Trophoblast cell (in vitro differentiated cells and primary cell): ENCODE measurements around the gene PRDM7.

Source experiments
- DNase-seq, 2 donors: peaks; one replicate each; pipeline ENCODE4 v3.0.0-alpha.2; 2016
- H2AFZ ChIP-seq: 2 replicates; pipeline ENCODE4 v1.6.1; 2013; ENCODE audit warnings: low read length, moderate library complexity, mild to moderate bottlenecking; ENCODE audit not compliant: insufficient read depth, poor library complexity
- H2AK5ac ChIP-seq: 2 replicates; pipeline ENCODE4 v1.6.1; 2013; ENCODE audit warnings: mild to moderate bottlenecking, low read length
- H2BK120ac ChIP-seq: 2 replicates; pipeline ENCODE4 v1.6.1; 2013; ENCODE audit warnings: low read length, mild to moderate bottlenecking, moderate library complexity; ENCODE audit not compliant: insufficient read depth, poor library complexity
- H2BK12ac ChIP-seq: 2 replicates; pipeline ENCODE4 v1.6.1; 2013; ENCODE audit warnings: mild to moderate bottlenecking, low read length, moderate library complexity
- H2BK5ac ChIP-seq: 2 replicates; pipeline ENCODE4 v1.6.1; 2013; ENCODE audit warnings: low read length, low read depth, moderate library complexity, mild to moderate bottlenecking; ENCODE audit not compliant: poor library complexity
- H3K14ac ChIP-seq: 2 replicates; pipeline ENCODE4 v1.6.1; 2013; ENCODE audit warnings: mild to moderate bottlenecking, low read length
- H3K18ac ChIP-seq: 2 replicates; pipeline ENCODE4 v1.6.1; 2013; ENCODE audit warnings: mild to moderate bottlenecking, low read length
- H3K23ac ChIP-seq: 2 replicates; pipeline ENCODE4 v1.6.1; 2013; ENCODE audit warnings: low read length
- H3K27ac ChIP-seq: 2 replicates; pipeline ENCODE4 v1.5.1; 2013; ENCODE audit warnings: low read depth, mild to moderate bottlenecking, inconsistent platforms, low read length, moderate library complexity
- H3K27me3 ChIP-seq: 2 replicates; pipeline ENCODE4 v1.6.1; 2013; ENCODE audit warnings: inconsistent platforms, mild to moderate bottlenecking, low read length, moderate library complexity; ENCODE audit not compliant: insufficient read depth
- H3K36me3 ChIP-seq, 2 experiments: 1 replicate in 1 of 2; 2 replicates in 1 of 2; pipeline ENCODE4 v1.6.1; 2013; ENCODE audit warnings: low read length in 2 of 2, mild to moderate bottlenecking in 2 of 2, moderate library complexity in 1 of 2; ENCODE audit not compliant: insufficient read depth in 2 of 2, control insufficient read depth in 1 of 2
- H3K4ac ChIP-seq: 2 replicates; pipeline ENCODE4 v1.6.1; 2013; ENCODE audit warnings: low read depth, mild to moderate bottlenecking, low read length, moderate library complexity
- H3K4me1 ChIP-seq, 2 experiments: 1 replicate in 1 of 2; 2 replicates in 1 of 2; pipeline ENCODE4 v1.6.1; 2013; ENCODE audit warnings: low read length in 2 of 2, mild to moderate bottlenecking in 2 of 2, moderate library complexity in 1 of 2; ENCODE audit not compliant: insufficient read depth in 2 of 2, control insufficient read depth in 1 of 2
- H3K4me2 ChIP-seq: 2 replicates; pipeline ENCODE4 v1.6.1; 2013; ENCODE audit warnings: inconsistent platforms, mild to moderate bottlenecking, low read length, moderate library complexity
- H3K4me3 ChIP-seq: 2 replicates; pipeline ENCODE4 v1.5.1; 2013; ENCODE audit warnings: mild to moderate bottlenecking, low read depth, low read length, inconsistent platforms
- H3K79me1 ChIP-seq: one replicate; pipeline ENCODE4 v1.6.1; 2013; ENCODE audit warnings: low read length
- H3K79me2 ChIP-seq: 2 replicates; pipeline ENCODE4 v1.6.1; 2013; ENCODE audit warnings: low read length, mild to moderate bottlenecking; ENCODE audit not compliant: control insufficient read depth, insufficient read depth, poor library complexity
- H3K9ac ChIP-seq: 2 replicates; pipeline ENCODE4 v1.6.1; 2013; ENCODE audit warnings: mild to moderate bottlenecking, low read length
- H3K9me3 ChIP-seq: 2 replicates; pipeline ENCODE4 v1.6.1; 2013; ENCODE audit warnings: low read depth, mild to moderate bottlenecking, control low read depth, inconsistent platforms, low read length; ENCODE audit not compliant: insufficient read depth
- H4K12ac ChIP-seq: 2 replicates; pipeline ENCODE4 v1.6.1; 2013; ENCODE audit warnings: low read depth, mild to moderate bottlenecking, low read length, moderate library complexity
- H4K8ac ChIP-seq: 2 replicates; pipeline ENCODE4 v1.6.1; 2013; ENCODE audit warnings: low read depth, mild to moderate bottlenecking, low read length, moderate library complexity
- H4K91ac ChIP-seq: one replicate; pipeline ENCODE4 v1.6.1; 2013; ENCODE audit warnings: low read depth, mild to moderate bottlenecking, low read length, moderate library complexity
- WGBS: extraction: QIAGEN DNeasy Blood & Tissue Kit; methylation state at CpG from one replicate; pipeline ENCODE4 v1.1.7; 2013; ENCODE audit warnings: missing lambda C conversion rate; ENCODE audit not compliant: insufficient read length, insufficient coverage; ENCODE audit errors: extremely low coverage; 5-methylcytosine and 5-hydroxymethylcytosine counted together

The PRDM7 gene

DNA sequence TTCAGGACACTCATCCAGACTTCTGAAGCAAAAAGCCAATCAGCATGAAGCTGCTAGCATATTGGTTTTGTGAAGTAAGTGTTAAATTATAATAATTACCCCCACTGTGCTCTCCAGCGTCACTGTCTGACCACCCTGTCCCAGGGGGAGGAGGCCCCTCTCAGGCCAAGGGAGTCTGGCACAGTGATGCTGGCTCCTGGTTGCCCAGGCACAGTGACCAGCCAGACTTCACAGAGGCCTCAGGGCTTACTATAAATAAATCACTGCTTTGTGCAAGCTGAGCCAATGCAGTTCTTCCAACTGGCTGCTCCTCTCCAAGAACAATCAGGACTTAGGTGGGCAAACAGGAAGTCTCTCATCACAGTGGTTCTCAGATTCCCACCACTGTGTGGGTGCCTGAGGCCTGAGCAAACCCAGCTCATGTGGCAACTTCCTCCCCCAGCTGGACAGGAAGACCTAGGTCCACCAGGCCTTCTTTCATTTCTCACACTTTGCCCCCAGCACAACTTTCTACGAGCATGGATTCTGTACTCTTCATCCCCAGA is 56.2 kb downstream of the PRDM7 start:
- Histone ChIP-seq H3K79me2 (peaks cover 2% of the 10 kb centered on the region), H3K23ac (no peak overlapping the region), H3K4me1 (peaks cover 11 to 27% of the 10 kb centered on the region in 2 experiments), H2BK5ac (no peak overlapping the region), H3K18ac (no peak overlapping the region), H3K27me3 (peaks cover 3% of the 10 kb centered on the region), H3K27ac (peak overlapping the region; percentile 37), H3K79me1 (peaks cover 6% of the 10 kb centered on the region), H3K14ac (no peak overlapping the region), H2AFZ (no peak overlapping the region), H3K9me3 (no peaks in the 10 kb centered on the region), H3K36me3 (no peaks in the 10 kb centered on the region), H2BK12ac (no peak overlapping the region), H3K4me2 (peak overlapping the region; percentile 31), H2AK5ac (no peak overlapping the region), H4K12ac (no peak overlapping the region), H3K9ac (no peak overlapping the region), H3K4me3 (no peak overlapping the region), H4K8ac (no peak overlapping the region), H2BK120ac (no peak overlapping the region), H4K91ac (no peak overlapping the region), H3K4ac (no peak overlapping the region)
- DNase-seq, result no peak
- WGBS, result no CpG with 5 or more reads among the region's 2 CpGs

DNA sequence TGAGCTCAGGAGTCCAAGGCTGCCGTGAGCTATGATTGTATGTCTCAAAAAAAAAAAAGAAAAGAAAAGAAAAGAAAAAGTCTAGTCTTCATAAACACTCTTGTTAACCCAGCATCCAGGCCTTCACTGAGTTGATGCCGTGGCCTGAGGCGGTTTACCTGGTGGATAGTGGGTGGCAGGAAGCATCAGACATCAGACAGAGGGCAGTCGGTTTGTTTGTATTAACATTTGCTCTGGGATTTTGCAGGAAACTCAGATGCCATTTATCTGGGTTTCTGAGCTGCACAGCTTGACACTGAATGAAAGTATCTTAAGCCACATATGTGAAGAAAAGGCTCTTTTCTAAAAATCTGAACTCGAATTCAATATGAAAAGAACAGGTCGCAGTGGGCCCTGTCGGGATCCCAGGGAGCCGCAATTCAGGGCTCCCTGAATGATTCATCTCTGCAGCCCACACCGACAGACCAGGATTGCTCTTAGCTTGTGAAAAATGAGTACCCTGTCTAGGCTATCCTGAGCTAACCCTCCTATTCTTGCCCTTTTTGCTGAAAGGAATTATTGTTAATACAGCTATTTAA is 56.8 kb downstream of the PRDM7 start:
- peak overlapping the region; percentile 34 for H4K91ac ChIP-seq
- no CpG with 5 or more reads among the region's 9 CpGs for WGBS

DNA sequence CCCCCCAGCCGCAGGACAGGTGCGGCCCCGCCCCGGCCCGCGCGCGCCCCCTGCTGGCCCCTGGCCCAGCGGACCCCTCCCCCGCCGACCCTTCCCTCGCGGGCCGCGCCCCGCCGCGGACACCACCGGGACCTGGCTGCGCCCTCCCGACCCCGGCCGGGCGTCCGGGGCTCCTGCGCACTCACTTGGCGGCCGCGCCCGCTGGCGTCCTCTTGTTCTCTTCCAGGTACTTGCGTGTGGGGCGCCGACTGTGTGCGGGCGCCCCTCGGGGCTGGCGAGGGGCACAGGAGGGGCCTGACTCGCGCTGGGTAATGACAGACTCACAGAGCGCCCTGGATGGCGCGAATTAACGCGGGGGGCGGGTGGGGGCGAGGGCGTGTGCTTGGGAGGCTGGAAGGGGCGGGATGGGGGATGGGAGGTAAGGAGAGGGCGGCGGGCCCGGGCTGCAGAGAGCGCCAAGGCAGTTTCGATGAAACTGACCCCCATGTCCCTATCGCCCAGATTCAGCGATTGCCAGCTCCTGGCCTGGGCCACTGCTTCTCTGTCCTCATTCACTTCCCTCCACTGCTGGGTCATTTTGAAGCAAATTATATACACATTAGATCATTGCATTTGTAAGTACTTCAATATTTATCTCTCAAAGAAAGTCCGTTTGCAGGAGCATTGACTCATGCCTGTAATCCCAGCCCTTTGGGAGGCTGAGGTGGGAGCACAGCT is 57.4 kb downstream of the PRDM7 start:
- H3K27ac ChIP-seq, result peak overlapping the region; percentile 51
- peak overlapping the region; percentile 85 for H4K12ac ChIP-seq
- H2BK5ac ChIP-seq, result peak overlapping the region; percentile 25
- H2BK120ac ChIP-seq, result peak overlapping the region; percentile 93
- H4K8ac ChIP-seq, result peak overlapping the region; percentile 87
- peak overlapping the region; percentile 73 for H3K4me3 ChIP-seq
- peak overlapping the region; percentile 90 for H3K18ac ChIP-seq
- no peaks in the 10 kb centered on the region for H3K36me3 ChIP-seq
- H3K4me2 ChIP-seq, result peak overlapping the region; percentile 94
- peak overlapping the region; percentile 87 for H2AFZ ChIP-seq
- peak overlapping the region; percentile 90 for H3K14ac ChIP-seq
- no peak overlapping the region for H2BK12ac ChIP-seq
- H3K9ac ChIP-seq, result no peak overlapping the region
- peak overlapping the region; percentile 87 for H4K91ac ChIP-seq
- H3K9me3 ChIP-seq, result no peaks in the 10 kb centered on the region
- peaks cover 3% of the 10 kb centered on the region for H3K27me3 ChIP-seq
- H3K23ac ChIP-seq, result no peak overlapping the region
- peak overlapping the region; percentile 15 for H3K4ac ChIP-seq
- H3K79me2 ChIP-seq, result peaks cover 2% of the 10 kb centered on the region
- H2AK5ac ChIP-seq, result no peak overlapping the region
- H3K4me1 ChIP-seq, result peaks cover 11 to 28% of the 10 kb centered on the region in 2 experiments
- H3K79me1 ChIP-seq, result peaks cover 6% of the 10 kb centered on the region
- WGBS, result no CpG with 5 or more reads among the region's 57 CpGs
- no peak for DNase-seq

More for the DNA sequence above, 56.8 kb downstream of the PRDM7 start:
- Histone ChIP-seq H3K4me1 (peaks cover 11 to 28% of the 10 kb centered on the region in 2 experiments), H2AK5ac (no peak overlapping the region), H2BK12ac (no peak overlapping the region), H3K4me3 (no peak overlapping the region), H2BK5ac (peak overlapping the region; percentile 25), H4K8ac (no peak overlapping the region), H4K12ac (no peak overlapping the region), H3K9me3 (no peaks in the 10 kb centered on the region), H3K79me1 (peaks cover 6% of the 10 kb centered on the region), H3K23ac (no peak overlapping the region), H3K9ac (no peak overlapping the region), H2AFZ (no peak overlapping the region), H3K27ac (peak overlapping the region; percentile 37), H3K4ac (no peak overlapping the region), H3K27me3 (peaks cover 3% of the 10 kb centered on the region), H3K18ac (no peak overlapping the region), H2BK120ac (no peak overlapping the region), H3K79me2 (peaks cover 2% of the 10 kb centered on the region), H3K4me2 (peak overlapping the region; percentile 94), H3K36me3 (no peaks in the 10 kb centered on the region), H3K14ac (no peak overlapping the region)
- DNase-seq, result no peak

DNA sequence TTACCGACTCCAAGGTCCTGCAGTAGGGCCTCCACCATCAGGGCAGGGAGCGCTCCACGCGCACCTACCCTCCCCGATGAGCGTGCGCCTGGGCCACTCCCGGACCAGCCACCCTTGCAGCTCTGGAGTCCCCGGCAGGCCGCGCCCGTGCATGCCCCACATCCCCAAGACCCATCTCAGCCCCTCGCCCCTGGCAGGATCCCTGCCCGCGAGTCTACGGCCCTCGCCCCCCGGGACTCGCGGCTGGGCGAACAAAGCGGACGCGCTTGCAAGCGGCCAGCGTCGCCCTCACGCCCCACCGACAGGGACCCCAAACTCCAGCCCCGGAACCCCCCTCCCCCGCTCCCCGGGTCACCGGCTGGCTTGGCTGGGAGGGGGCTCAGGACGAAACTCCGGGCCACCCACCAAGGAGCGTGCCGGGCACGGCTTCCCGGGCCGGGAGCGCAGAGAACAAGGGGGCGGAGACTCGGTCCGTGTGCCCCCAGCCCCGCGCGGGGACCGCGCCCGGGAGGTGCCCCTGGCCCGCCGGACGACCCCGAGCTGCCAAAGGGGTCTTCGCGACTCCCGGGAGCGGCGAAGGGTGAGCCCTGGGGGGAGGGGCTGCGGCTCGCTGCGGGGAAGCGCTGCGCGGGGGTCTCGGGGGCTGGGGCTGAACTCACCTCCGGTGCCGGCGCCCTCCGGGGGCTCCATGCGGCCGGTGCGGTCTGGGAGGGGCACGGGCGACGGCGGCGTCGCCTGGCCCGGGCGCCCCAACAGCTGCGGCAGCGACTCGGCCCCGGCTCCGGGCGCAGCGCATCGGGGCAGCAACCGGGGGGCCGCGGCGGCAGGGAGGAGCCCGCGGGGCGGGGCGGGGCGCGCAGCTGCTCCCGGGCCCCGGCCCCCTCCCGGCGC is 58.2 kb downstream of the PRDM7 start, which contains the start of gene DBNDD1:
DBNDD1 (minus strand) TSS at position 805 of the 891 bp plus-strand sequence; CDS start at position 690, 115 bp downstream.
- DNase-seq, result peak in 1 of 2 donors; percentile 31
- H2BK5ac ChIP-seq, result peak within 1 kb of the TSS; percentile 25
- H3K9ac ChIP-seq, result no peak within 1 kb of the TSS
- no peak within 1 kb of the TSS for H3K23ac ChIP-seq
- peak within 1 kb of the TSS; percentile 51 for H3K27ac ChIP-seq
- no CpG with 5 or more reads among the region's 103 CpGs for WGBS
- no peaks in the 10 kb centered on the region for H3K9me3 ChIP-seq
- H2AK5ac ChIP-seq, result no peak within 1 kb of the TSS
- H3K4me1 ChIP-seq, result peaks cover 11 to 28% of the 10 kb centered on the region in 2 experiments
- H3K4me2 ChIP-seq, result peak within 1 kb of the TSS; percentile 94
- peak within 1 kb of the TSS; percentile 93 for H2BK120ac ChIP-seq
- H4K12ac ChIP-seq, result peak within 1 kb of the TSS; percentile 85
- peak within 1 kb of the TSS; percentile 73 for H3K4me3 ChIP-seq
- peak within 1 kb of the TSS; percentile 51 for H3K4ac ChIP-seq
- H3K14ac ChIP-seq, result peak within 1 kb of the TSS; percentile 90
- peak within 1 kb of the TSS; percentile 87 for H2AFZ ChIP-seq
- H3K36me3 ChIP-seq, result no peaks in the 10 kb centered on the region
- peaks cover 2% of the 10 kb centered on the region for H3K79me2 ChIP-seq
- peak within 1 kb of the TSS; percentile 87 for H4K91ac ChIP-seq
- H3K79me1 ChIP-seq, result peaks cover 6% of the 10 kb centered on the region
- peak within 1 kb of the TSS; percentile 87 for H4K8ac ChIP-seq
- peaks cover 3% of the 10 kb centered on the region for H3K27me3 ChIP-seq
- no peak within 1 kb of the TSS for H2BK12ac ChIP-seq
- H3K18ac ChIP-seq, result peak within 1 kb of the TSS; percentile 90
